Measurements from ENCODE around the gene PAQR7.

PAQR7 gene

DNA sequence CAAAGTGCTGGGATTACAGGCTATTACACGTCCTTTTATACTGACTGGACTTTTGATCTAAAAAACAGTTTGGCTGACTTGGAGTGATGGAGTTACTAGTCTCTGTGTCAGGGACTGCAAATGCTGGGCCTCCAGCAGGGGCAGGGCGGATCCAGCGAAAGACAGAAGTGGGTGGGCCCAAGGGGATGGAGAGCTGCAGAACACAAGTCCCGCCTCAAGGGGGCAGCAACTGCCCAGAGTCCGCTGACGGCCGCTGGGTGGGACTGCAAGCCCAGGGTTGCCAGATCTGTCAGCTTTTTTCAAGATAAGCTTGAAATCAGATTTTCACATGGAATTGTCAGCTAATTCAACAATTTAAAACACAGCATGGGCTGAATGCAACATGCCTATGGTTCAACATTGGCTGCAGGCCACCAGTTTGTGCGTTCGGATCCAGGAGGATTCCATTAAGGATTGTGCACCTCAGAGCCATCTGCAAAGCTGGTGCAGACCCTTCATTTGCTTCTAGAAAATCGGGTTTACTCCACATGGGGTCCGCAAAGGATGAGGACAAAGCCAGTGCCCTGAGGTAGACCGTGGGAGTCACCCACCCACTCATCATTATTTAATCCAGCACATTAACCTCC lies 20.0 kb upstream of the PAQR7 start:
- TF ChIP-seq, protein P1, sequence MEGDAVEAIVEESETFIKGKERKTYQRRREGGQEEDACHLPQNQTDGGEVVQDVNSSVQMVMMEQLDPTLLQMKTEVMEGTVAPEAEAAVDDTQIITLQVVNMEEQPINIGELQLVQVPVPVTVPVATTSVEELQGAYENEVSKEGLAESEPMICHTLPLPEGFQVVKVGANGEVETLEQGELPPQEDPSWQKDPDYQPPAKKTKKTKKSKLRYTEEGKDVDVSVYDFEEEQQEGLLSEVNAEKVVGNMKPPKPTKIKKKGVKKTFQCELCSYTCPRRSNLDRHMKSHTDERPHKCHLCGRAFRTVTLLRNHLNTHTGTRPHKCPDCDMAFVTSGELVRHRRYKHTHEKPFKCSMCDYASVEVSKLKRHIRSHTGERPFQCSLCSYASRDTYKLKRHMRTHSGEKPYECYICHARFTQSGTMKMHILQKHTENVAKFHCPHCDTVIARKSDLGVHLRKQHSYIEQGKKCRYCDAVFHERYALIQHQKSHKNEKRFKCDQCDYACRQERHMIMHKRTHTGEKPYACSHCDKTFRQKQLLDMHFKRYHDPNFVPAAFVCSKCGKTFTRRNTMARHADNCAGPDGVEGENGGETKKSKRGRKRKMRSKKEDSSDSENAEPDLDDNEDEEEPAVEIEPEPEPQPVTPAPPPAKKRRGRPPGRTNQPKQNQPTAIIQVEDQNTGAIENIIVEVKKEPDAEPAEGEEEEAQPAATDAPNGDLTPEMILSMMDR (IDR thresholded peaks at IDR 0.05; ENCODE audit: low read depth, low read length, missing control alignments) = peak; percentile 98
- in situ Hi-C loops (cut with HindIII; ENCODE audit: low sequenced_read_pairs) = loop anchor here (5.0 kb wide), 2 partner anchors 48 to 102 kb away; partner anchors contain the start of gene PAFAH2
- no peak overlapping the region for H3K4me3 ChIP-seq (ENCODE audit: low read depth, low read length)
- peak; percentile 85 for DNase-seq (ENCODE audit: low read depth)

- in situ Hi-C loops (cut with HindIII; ENCODE audit: low sequenced_read_pairs) = no loop called here
- no peak for DNase-seq (ENCODE audit: low read depth)
- no peak overlapping the region for H3K4me3 ChIP-seq (ENCODE audit: low read depth, low read length)
- TF ChIP-seq, protein P1 (IDR thresholded peaks at IDR 0.05; ENCODE audit: low read depth, low read length, missing control alignments) = no peak
These were observed 17.6 kb upstream of the PAQR7 start for GRCh38 chr1:25893116-25893515.

DNA sequence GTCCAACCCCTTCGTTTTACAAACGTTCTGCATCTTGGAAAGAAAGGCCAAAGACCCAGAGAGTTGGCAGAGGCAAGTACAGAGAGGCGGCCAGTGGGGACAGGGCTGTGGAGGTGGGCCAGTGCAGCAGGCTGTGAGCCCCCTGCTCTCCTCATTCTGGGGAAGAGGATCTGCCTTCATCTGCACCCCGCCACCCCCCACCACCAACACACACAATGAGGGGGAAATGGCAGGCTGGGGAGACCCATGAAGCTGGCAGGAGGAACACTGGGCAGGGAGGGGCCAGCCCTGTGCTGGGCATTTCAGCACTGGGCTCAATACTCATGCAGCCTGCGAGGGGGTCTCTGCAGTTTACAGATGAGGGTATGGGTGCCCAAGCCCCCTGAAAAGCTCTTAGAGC lies 16.1 kb upstream of the PAQR7 start:
- TF ChIP-seq, protein P1 (IDR thresholded peaks at IDR 0.05; ENCODE audit: low read depth, low read length, missing control alignments) = no peak
- no peak overlapping the region for H3K4me3 ChIP-seq (ENCODE audit: low read depth, low read length)
- in situ Hi-C loops (cut with HindIII; ENCODE audit: low sequenced_read_pairs) = no loop called here
- no peak for DNase-seq (ENCODE audit: low read depth)

DNA sequence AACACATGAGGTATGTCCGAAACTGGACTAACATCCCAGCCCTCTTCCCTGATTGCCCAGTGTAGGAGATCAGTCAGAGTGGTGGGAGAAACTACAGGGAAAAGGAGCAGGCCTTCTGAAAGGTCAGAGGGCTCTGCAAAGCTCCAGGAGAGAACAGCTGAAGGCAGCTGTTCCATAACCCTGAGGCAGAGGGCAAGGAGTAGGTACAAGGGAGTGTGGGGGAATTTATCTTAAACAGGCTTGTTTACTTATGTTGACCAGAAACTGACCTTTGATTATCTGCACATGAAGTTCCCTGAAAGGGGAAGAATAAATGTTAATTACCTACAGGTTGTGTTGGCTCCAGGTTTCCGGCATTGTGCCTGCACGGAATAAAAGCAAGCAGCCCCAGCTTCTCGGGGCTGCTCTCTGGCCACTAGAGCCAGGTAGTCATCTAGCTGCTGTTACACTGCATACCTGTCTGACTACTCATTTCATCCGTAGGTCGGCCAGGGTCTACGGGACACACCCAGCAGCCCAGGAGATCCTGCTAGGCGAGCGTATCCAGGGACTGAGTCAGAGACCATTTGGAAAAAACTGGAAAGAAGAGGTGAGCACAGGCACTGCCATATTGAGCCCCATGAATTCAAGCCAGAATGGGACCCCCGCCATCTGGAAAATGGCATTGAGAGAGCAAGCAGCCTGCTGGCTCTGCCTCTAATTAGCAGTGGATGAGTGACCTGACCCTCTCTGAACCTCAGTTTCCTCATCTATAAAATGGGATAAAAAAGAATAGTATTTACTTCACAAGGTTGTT lies 14.9 kb upstream of the PAQR7 start:
- DNase-seq (ENCODE audit: low read depth) = no peak
- no peak overlapping the region for H3K4me3 ChIP-seq (ENCODE audit: low read depth, low read length)
- TF ChIP-seq, protein P1 (IDR thresholded peaks at IDR 0.05; ENCODE audit: low read depth, low read length, missing control alignments) = no peak
- in situ Hi-C loops (cut with HindIII; ENCODE audit: low sequenced_read_pairs) = no loop called here

- TF ChIP-seq, protein P1 (IDR thresholded peaks at IDR 0.05; ENCODE audit: low read depth, low read length, missing control alignments) = peak; percentile 33
- DNase-seq (ENCODE audit: low read depth) = no peak
- H3K4me3 ChIP-seq (ENCODE audit: low read depth, low read length) = no peak overlapping the region
- in situ Hi-C loops (cut with HindIII; ENCODE audit: low sequenced_read_pairs) = no loop called here
These were observed 14.0 kb upstream of the PAQR7 start for GRCh38 chr1:25889470-25889869.

DNA sequence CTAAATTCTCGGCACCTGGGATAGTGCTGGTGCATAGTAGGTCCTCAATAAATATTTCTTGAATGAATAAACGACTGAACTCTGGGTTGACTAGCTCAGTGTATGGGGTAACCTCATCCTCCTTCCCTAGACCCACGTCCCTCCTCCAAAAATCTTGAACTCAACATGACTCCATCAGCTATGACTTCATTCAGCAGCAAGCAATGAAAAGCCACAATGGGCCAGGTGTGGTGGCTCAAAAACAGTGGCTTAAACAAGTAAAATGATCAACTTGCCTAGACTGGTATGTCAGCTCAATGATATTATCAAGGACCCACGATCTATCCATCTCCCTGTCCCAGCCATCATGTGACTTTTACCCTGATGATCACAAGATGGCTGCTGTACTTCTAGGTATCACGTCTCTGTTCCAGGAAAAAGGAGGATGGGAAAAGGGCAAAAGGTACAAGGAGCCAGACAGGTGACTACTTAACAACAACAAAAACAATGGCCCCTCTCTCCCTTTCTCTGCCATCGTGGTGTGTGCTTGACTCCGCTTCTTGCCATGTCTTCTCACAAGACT lies 13.0 kb upstream of the PAQR7 start:
- no peak overlapping the region for H3K4me3 ChIP-seq (ENCODE audit: low read depth, low read length)
- DNase-seq (ENCODE audit: low read depth) = no peak
- TF ChIP-seq, protein P1 (IDR thresholded peaks at IDR 0.05; ENCODE audit: low read depth, low read length, missing control alignments) = no peak
- in situ Hi-C loops (cut with HindIII; ENCODE audit: low sequenced_read_pairs) = no loop called here

Data from astrocyte of the cerebellum (primary cell).